HL-60/S4 treated with retinoic acid at 250 ng/mL for 4 days and 3 days (cell line): ENCODE results near the gene LMX1A.

Experiments
- in situ Hi-C: fragments of 300-500 bp; cut with MboI; formaldehyde crosslinking; loops from 2 replicates; pipeline ENCODE4 v1.7.0; 2022; ENCODE audit warnings: low sequenced_read_pairs

The LMX1A gene

DNA sequence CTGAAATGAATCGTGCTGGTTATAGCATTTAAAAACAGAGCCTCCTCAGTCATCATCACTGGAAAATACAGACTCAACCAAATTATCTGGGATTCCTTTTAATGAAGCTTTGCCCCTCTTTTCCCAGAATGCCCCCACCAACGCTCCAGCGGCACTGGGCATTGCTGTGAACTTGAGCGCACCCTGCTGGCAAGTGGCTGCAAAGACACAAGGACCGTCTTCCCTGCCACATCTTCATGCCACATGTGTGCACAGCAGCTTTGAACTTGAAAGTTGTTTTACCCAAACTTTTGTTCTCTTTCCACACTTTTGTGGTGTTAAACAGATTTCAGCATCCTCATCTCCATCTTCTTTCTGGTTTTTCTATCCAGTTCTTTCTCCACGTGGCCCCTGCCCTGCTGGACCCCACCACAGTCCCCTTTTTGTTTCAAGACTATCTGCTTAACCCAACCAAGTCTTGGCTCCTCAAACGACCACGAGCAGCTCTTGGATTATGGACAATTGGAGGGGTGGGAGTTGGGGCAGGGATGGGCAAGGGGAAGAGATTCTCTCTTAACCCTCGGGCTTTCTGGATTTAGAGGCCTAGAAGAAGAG, 12.8 kb upstream of the LMX1A start:
- in situ Hi-C loops = no loop called here

DNA sequence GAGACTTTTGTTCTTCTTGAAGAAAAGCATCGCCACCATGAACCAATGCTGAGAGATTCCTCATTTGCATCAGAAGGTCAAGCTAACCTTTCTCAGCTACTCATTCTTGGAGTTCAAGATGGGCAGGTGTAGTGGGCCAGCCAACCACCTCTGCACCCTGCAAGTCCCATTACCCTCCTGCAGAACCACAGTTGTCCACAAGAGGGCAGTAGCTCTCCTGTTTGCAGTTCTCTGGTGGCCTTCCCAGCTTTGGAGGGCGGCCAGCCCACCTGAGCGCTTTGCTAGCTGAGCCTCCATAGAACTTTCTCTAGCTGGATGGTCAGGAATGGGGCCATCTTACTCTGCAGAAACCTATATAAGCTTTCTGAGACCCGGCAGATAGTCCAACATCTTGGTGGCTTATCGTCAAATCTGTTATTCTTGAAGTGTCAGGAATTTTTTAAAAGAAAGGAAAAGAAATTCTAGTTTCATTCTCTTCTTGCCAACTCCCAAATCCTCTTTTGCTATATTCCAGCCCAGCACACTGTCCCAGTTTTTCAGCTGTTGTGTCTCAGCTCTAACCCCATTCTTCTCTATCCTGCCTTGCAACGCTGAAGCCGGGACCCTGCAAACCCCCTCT, 11.0 kb upstream of the LMX1A start:
- in situ Hi-C loops = no loop called here

DNA sequence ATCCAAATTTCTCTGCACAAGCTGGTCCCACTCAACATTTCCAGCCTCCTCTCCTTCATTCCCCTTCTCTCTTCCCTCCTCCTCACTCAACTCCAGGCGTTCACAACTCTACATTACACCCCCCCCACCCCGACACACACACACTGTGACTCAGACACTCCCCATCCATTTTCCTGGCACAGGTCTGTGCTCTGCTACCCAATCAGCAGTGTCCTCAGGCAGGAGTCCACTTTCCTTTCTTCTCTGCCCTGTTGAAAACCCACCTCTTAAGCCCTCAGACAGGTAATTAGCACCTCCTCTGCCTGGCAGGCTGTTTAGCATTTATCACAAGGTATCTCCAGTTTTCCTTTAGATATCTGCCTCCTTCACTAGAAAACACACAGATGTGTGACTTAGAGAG, 8.8 kb upstream of the LMX1A start:
- in situ Hi-C loops = no loop called here

DNA sequence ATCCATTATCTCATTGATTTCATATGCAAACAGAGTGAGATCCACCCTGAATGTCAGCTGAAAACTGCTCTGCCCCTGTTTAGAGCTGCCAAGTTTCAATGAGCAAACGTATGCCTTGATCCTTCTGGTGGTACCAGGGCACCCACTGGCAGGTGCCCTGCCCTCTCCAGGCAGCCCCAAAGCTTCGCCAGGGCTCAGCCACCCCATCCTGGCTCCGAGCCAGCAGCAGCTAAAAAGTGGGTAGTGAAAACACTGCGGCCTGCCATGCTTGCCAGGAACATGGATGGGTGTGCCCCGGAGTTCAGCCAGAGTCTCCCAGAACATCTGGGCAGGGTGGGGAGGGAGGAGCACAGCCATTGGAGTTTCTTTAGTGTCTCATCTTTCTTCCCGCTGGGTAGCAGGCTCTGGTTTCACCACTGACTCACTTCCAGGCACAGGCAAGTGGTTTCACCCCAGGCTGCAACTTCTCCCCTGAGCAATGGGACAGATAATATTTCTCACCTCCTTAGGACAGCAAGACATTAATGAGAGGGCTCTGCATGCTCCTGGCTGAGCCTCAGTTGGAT, 8.1 kb upstream of the LMX1A start:
- in situ Hi-C loops = no loop called here

DNA sequence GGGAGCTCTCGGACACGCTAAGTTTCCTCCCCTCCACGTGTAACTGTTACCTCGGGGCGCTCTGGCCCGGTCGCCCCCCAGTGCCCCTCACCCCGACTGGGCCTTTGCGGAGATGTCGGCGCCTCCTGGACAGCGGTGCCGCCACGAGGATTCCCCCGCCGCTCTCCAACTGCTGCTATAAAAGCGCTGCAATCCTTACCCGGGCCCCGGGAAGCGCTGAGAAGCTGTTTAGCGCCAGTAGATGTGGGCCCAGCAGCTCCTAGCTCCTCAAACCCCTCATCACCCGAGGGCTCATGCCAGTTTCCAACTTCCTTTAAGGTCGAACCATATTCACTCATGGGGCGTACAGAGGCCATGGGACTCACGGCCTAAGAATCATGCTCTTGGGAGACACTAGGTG, 361 bp upstream of the LMX1A start:
- in situ Hi-C loops = no loop called here

DNA sequence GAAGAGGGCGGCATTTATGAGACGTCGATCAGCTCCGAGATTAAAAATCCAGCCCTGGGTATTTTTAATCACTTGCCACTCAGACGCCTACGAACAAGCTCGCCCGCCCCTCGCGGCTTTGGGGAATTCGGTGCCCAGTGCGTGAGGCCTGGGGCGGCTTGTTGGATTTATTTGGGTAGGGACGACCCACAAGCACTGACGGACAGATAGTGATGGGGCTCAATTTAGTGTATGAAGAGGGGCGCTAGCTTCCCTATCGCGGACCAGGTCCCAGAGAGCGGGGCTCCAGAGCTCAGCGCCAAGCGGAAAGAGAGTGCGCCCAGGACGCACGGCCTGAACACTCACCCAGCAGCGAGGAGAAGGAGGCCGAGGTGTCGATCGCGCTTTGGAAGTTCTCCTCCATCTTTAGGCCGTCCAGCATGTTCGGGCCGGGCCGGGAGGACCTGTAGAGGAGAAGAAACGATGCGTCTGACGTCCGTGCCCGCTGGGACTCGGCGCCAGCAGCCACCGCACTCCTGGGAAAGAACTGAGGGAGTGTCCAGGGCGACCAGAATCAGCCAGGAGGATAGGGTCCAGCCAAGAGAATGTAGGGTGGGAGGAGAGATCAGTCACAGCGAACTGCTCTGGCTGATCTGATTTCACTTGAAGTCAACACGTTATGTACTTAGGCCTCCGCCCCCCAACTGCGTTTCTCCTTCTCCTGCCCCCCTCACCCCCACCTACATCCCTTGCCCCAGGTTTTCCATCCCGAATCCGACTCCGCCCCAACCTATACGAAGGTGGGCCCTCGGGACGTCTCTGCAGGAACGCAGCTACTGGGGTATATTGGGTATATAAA, 1.2 kb downstream of the LMX1A start:
- in situ Hi-C loops = no loop called here

DNA sequence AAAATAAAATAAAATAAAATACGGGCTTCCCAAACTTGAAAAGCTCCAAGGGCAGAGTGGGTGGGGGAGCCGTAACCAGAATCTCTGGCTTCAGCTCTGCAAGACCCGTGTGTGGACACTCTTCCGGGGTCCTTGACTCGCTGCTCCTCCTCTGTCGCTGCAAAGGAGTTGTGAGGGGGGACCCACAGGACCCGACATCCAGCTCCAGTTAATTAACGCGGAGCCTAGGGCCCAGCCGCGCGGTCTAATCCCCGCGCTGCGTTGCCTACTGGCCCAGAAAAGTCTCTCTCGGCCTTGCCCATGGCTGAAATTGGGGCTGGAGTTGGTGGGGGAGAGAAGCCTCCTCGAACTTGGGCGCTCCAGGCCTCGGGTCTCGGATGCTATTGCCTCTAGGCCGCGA, 1.8 kb downstream of the LMX1A start:
- in situ Hi-C loops = no loop called here

DNA sequence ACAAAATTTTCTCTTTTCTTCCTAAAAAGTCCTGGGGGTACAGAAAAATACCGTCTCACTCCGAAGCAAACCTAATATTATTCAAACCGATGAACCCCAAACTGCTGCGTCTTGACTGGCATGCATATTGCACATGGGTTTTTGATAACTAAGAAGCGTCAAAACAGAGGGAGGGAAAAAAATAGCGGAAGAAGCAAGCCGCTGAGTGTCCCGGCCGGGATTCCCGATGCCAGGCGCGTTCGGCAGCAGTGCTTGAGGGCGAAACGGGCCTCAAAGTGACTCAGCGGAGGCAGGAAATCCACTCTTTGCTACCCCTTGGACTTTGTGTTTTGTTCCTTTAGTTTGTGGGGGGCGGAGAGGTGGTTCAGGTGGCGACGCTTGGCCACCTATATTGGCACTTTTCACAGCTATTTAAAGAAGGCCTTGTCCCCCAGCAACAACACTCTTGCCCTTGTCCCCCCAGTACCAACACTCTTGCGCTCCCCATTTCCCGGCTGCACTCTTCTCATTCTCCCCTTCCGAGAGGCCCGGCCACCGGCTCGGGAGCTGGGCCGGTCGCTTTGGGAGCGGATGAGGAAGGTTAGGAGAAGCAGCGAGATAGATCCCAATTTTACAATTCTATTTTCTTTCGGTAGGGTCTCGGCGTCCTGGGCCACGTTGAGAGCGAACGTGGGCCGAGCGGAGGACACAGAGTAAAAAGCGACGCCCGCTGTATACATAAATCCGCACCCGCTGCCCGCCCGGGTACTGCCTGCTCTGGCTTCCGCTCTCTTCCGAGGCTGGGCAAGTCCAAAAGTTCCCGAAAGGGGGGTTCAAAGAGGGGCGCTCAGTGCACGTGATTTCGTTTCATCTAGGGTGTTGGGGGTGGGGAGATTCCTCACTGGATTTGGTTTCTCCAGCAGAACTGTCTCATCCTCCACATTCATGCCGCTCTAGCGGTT, 2.5 kb downstream of the LMX1A start:
- in situ Hi-C loops = no loop called here

DNA sequence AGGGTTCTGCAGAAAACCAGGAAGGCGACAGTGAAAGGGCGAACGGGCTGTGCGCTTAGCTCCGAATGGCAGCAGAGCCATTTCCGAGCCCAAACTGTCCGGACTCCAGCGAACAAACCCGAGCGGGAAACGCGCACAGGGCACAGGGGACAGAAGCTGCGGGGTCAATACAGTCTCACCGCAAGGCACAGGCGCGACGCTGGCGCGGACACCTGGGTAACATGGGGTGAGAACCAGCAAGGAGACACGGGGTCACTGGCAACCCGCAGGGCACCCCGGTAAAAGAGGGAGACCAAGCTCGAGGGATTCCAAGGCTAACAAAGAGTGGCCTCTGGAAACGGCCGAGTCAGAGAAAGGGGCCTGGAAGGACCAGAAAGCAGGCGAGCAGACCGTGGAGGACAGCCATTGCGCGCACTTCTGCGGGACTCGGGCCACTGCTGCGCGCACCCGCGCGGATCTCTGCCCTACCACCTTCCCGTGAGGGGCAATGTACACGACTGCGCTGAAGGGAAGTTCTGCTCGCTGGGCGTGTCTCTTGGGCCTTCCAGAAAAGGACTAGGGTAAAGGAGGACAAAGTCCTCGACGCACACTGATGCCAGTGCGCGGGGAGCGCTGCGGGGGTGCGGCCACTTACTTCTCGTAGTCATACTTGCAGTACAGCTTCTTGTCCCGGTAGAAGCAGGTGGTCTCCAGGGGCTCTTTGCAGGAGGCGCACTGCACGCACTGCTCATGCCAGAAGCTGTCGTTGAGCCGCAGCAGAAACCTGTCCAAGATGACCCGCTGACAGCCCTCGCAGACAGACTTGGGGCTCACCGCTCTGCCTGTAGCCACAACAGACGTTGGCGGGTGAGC, 3.8 kb downstream of the LMX1A start:
- in situ Hi-C loops = no loop called here

DNA sequence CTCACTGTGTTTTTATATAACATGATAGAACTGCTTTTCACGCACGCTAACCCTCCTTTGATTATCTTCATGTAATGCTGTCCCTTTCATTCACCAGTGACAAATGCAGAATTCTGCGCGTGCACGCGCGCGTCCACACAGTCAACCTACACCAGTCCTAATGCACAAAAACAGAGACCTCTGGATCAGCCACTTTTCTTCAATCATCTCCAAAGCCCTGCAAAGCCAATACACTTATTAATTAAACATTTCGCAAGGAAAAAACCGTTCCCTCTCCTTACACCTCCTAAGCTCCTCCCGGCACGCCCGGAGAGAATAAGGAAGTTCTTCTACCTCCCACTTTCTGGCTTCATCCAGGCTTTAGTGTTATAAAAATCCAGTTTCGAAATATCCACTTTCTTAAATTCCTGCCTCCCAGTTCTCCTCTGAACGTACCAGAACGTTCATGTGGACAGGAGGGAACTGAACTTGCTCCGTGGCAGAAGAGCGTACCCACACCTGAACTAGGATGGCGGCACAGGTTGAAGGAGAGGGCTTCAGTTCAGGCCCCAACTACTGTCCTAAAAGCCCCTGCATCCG, 4.6 kb downstream of the LMX1A start:
- in situ Hi-C loops = no loop called here

DNA sequence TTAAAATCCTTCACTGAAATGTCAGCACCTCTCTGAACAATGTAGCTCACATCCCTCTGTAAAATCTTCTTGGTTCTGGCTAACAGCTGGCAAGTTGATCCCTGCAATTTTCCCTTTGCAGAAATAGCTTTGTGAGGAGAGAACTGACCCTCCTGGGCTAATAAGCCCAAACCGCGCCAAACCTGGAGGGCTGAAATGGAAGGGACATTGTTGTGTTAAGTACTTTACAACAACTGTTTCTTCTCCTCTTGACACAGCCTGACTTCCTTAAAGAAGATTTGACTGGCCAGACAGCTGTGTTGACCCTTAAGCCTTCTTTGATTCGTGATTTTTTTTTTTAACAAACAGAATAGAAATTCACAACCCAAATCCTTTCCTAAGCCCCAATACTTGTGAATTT, 5.7 kb downstream of the LMX1A start:
- in situ Hi-C loops = no loop called here

DNA sequence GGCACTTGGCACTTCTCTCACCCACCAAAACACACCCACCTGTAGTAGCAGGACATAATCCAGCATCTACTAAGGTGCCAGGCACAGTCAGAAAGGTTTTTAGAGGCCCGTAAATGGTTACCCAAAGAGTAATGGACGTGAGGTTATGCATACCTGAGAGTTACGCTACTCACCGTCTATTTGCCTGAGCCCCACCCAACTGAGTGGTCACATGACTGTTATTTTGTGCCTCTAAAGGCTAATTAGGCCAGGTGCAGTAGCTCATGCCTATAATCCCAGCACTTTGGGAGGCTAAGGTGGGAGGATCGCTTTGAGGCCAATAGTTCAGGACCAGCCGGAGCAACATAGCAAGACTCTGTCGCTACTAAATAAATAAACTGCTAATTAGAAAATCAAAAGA, 11.0 kb downstream of the LMX1A start:
- in situ Hi-C loops = no loop called here

DNA sequence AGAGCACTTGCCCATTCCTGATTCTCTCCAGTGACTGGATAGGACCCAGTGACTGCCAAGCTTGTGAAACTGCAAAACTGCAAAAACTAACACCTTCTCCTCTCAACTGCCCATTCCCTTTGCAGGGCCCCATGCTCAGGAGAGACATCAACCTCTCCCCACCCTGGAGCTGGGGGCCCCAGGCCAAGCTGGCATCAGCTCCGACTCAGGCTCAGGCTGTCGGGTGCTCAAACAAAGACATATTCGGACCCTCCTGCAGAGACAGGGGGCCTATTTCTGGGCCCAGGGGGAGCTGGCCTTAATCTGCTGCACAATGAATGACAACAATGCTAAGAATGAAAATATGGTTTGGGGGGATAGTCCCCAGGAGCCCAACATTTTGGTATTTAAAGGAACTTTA, 11.8 kb downstream of the LMX1A start:
- in situ Hi-C loops = no loop called here

DNA sequence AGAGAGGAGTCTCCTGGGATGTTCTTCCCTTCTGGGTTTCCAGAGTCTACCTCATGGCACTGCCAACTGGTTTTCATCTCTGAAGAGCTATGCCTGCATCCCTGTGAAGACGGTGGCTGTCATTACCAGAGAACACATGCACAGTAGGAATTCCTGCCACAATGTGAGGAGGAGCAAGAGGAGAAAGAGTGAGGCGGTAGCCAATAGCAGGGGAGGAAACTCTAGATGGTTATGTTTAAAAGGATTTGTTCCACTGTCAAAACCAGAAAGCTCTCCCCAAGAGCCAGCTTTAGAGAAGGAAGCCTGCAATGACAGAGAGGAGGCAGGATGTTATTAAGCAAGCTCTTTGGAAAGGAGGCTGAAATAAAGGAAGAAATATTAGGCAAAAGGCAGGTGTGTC, 12.3 kb downstream of the LMX1A start:
- in situ Hi-C loops = no loop called here

DNA sequence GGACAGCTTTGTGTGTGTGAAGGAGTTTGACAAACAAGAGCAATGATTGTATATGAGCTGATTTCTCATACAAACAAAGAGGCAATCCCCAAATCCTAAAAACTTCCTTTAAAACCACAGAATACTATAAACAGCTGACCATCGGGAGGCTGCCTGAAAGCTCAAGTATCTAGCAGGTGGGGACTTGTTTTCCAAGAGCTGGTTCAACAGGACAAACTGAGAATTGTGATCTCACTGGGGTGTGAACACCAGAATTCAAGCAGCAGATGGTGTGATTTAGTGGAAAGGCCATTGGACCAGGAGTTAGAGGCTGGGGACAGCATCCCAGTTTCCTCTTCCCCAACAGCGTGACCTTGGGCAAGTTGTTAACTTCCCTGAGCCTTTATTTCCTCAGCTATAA, 13.9 kb downstream of the LMX1A start:
- in situ Hi-C loops = no loop called here

DNA sequence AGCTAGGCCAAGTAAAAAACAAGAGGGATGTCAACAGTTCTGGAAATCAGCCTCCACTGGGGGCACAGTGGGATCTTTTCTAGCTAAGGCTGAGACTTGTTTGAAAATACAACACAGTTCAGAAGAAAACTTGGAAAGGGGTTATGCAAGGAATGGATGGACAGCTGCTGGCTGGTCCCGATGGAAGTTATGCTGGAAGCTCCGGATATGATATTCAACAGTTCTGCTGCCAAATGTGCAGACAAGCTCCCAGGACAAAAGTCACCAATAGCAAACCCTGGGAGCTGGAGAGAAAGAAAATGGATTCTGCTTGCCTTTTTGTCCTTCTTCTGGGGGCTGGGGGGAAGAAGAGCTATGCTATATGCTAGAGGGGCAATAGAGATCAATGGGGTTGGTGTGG, 14.3 kb downstream of the LMX1A start:
- in situ Hi-C loops = no loop called here

DNA sequence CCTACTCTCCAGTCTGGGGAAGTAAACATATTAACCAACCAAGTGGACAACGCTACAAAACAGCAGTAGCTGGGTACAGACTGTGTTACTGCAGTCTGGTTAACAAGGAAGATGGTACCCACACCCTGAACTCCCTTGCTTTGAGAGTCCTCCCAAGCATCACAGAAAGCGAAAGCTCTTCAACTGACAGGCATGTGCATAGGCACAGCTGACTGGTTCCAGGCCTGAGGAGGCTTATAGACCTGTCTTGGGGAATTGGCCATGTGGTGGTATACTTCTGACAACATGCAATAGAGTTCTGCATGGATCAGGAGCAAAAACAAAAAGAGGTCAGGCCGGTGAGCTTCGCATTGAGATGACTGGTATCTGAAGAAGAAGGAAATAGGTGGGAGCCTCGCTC, 17.4 kb downstream of the LMX1A start:
- in situ Hi-C loops = no loop called here

DNA sequence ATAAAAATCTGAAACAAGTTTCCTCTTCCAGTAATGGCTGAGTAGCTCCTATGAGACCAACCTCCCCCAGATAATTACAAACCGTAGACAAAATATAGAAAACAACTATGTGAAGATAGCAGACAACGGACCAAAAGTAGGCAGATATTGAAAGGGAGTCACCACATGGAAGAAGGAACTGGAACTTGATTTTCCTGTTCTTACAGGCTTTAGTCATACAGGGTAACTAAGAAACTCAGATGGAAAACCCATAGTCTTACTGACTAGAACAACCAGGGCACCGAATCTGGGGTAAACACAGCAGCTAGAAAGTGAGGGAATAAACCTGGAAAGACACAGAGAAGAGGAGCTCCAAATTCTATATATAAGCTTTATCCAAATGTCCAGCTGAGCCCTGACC, 26.0 kb downstream of the LMX1A start:
- in situ Hi-C loops = no loop called here

DNA sequence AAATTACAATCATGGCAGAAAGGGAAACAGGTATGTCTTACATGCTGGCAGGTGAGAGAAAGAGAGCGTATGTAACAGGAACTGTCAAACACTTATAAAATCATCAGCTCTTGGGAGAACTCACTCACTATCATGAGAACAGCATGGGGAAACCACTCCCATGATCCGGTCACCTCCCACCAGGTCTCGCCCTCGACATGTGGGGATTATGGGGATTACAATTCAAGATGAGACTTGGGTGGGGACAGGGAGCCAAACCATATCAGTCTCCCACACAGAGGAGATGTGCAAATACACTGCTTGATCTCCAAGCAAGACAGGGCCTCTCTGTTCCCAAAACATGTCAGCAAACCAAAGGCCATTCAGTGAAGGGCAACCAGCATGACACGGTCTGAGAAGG, 27.4 kb downstream of the LMX1A start:
- in situ Hi-C loops = no loop called here

DNA sequence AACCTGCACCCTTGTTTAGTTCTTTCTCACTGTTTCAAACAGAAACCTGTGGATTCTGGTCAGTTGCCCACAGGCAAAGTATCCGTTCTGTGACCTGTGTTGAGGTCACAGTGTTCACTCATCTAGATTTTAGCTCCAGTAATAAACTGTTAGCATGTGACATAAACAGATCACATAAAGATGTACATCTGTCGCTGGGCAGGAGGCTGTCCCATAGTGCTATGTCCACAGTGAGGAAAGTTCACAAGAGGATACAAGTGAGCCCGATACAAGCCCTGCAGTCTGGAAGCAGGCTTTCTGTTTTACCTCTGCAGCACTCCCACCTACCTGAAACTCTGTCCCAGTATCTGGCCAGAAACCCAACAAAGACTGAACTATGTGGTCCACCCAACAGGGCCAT, 28.4 kb downstream of the LMX1A start:
- in situ Hi-C loops = no loop called here
